ENCODE data around the gene WNK2. TPM values are rescaled to one million over a fixed set of nuclear protein-coding genes. Genes with fewer than 3 reads are reported as not detected.

Gene WNK2
- total RNA-seq, 1 donor from 2014 or later: 6.2 TPM

DNA sequence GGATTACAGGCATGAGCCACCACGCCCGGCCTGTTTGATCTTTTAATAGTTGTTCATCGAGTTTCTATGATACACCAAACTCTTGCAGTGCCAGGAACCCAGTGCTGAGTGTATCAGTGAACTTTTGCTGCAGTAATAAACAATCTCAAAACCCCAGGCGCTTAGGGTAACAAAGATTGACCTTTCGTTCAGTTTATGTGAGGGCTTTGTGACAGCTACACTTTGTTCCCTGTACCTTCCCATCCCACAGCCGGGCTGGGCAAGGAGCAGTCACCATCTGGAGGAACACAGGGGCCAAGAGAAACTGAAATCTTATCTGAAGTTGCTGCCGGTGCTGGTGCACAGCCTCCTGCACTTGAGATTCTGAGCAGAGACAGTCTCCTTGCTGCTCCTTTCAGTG, 17.2 kb upstream of the WNK2 start:
- H3K27me3 Mint-ChIP-seq (ENCODE audit: insufficient read depth, low read depth): peaks cover 9% of the 10 kb centered on the region
- Histone ChIP-seq H2AFZ (replicated peaks) (no peak overlapping the region), H3K27me3 (no peaks in the 10 kb centered on the region), H3K79me2 (ENCODE audit: low read depth) (no peaks in the 10 kb centered on the region), H3F3A (ENCODE audit: low read depth) (no peaks in the 10 kb centered on the region), H4K20me1 (ENCODE audit: low read depth) (no peaks in the 10 kb centered on the region), H3K4me3 (no peak overlapping the region), H3K27ac (no peak overlapping the region), H3K4me1 (no peaks in the 10 kb centered on the region), H3K9ac (no peak overlapping the region), H3K9me3 (ENCODE audit: low read depth) (no peaks in the 10 kb centered on the region), H3K36me3 (no peaks in the 10 kb centered on the region), H3K4me2 (no peak overlapping the region)
- TF ChIP-seq EZH2 (IDR thresholded peaks at IDR 0.05) (no peak), EZH2phosphoT487 (IDR thresholded peaks at IDR 0.05) (no peak)
- TF ChIP-seq, protein P1, sequence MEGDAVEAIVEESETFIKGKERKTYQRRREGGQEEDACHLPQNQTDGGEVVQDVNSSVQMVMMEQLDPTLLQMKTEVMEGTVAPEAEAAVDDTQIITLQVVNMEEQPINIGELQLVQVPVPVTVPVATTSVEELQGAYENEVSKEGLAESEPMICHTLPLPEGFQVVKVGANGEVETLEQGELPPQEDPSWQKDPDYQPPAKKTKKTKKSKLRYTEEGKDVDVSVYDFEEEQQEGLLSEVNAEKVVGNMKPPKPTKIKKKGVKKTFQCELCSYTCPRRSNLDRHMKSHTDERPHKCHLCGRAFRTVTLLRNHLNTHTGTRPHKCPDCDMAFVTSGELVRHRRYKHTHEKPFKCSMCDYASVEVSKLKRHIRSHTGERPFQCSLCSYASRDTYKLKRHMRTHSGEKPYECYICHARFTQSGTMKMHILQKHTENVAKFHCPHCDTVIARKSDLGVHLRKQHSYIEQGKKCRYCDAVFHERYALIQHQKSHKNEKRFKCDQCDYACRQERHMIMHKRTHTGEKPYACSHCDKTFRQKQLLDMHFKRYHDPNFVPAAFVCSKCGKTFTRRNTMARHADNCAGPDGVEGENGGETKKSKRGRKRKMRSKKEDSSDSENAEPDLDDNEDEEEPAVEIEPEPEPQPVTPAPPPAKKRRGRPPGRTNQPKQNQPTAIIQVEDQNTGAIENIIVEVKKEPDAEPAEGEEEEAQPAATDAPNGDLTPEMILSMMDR (IDR thresholded peaks at IDR 0.05): no peak
- peak overlapping the region; percentile 8 for H3K27ac Mint-ChIP-seq
- H3K9me3 Mint-ChIP-seq: no peaks in the 10 kb centered on the region
- no peak for DNase-seq (ENCODE audit: low spot score)
- H3K4me3 Mint-ChIP-seq: no peak overlapping the region
- H3K4me1 Mint-ChIP-seq: peaks cover 13% of the 10 kb centered on the region
- no peaks in the 10 kb centered on the region for H3K36me3 Mint-ChIP-seq

DNA sequence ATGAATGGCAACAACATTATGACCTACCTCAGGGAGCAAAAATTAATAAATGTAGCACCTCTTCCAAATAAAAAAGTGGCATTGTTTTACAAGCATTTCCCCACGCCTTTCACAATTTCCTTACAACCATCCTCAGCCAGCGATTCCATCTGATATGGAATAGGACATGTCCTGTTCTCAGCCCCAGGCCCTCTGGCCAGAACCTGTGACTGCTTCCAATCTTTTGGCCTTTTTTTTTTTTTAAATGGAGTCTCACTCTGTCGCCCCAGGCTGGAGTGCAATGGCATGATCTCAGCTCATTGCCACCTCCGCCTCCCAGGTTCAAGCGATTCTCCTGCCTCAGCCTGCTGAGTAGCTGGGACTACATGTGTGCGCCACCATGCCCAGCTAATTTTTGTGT, 16.8 kb upstream of the WNK2 start:
- Histone ChIP-seq H3K79me2 (ENCODE audit: low read depth) (no peaks in the 10 kb centered on the region), H3K9me3 (ENCODE audit: low read depth) (no peaks in the 10 kb centered on the region), H3K4me3 (no peak overlapping the region), H4K20me1 (ENCODE audit: low read depth) (no peaks in the 10 kb centered on the region), H3K9ac (no peak overlapping the region), H3K36me3 (no peaks in the 10 kb centered on the region), H2AFZ (replicated peaks) (no peak overlapping the region), H3K27me3 (no peaks in the 10 kb centered on the region), H3F3A (ENCODE audit: low read depth) (no peaks in the 10 kb centered on the region), H3K4me1 (no peaks in the 10 kb centered on the region), H3K27ac (no peak overlapping the region), H3K4me2 (no peak overlapping the region)
- peaks cover 10% of the 10 kb centered on the region for H3K4me1 Mint-ChIP-seq
- H3K36me3 Mint-ChIP-seq: no peaks in the 10 kb centered on the region
- no peak for DNase-seq (ENCODE audit: low spot score)
- H3K27ac Mint-ChIP-seq: peak overlapping the region; percentile 8
- H3K4me3 Mint-ChIP-seq: no peak overlapping the region
- no peaks in the 10 kb centered on the region for H3K9me3 Mint-ChIP-seq
- H3K27me3 Mint-ChIP-seq (ENCODE audit: insufficient read depth, low read depth): peaks cover 7% of the 10 kb centered on the region
- TF ChIP-seq, protein P1 (IDR thresholded peaks at IDR 0.05): no peak
- no peak for TF ChIP-seq EZH2 (IDR thresholded peaks at IDR 0.05)
- TF ChIP-seq EZH2phosphoT487 (IDR thresholded peaks at IDR 0.05): no peak

DNA sequence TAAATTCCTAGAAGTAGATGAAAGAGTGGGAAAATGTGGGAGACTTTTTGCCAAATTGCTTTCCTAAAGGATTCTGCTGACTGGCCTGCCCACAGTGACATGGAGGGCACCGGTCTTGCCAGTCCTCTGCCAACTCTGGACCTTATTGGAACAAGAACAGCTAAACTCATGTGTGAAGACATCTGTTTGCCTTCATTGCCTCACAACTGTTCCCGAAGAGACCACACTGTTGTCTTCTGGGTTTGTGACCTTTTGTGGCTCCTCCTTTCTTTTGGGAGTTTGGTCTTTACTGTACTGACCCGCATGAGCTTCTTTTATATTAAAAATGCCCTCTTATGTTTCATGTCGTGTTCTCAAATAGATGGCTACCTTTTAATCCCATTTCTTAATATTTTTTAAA, 16.1 kb upstream of the WNK2 start:
- no peaks in the 10 kb centered on the region for H3K36me3 ChIP-seq
- no peaks in the 10 kb centered on the region for H3F3A ChIP-seq (ENCODE audit: low read depth)
- no peak overlapping the region for H3K9ac ChIP-seq
- H3K27ac ChIP-seq: no peak overlapping the region
- TF ChIP-seq EZH2phosphoT487 (IDR thresholded peaks at IDR 0.05): no peak
- no peak for TF ChIP-seq EZH2 (IDR thresholded peaks at IDR 0.05)
- TF ChIP-seq, protein P1 (IDR thresholded peaks at IDR 0.05): no peak
- H3K9me3 Mint-ChIP-seq: no peaks in the 10 kb centered on the region
- H3K27me3 Mint-ChIP-seq (ENCODE audit: insufficient read depth, low read depth): peaks cover 7% of the 10 kb centered on the region
- no peaks in the 10 kb centered on the region for H3K79me2 ChIP-seq (ENCODE audit: low read depth)
- H3K4me3 ChIP-seq: no peak overlapping the region
- H3K4me1 ChIP-seq: no peaks in the 10 kb centered on the region
- DNase-seq (ENCODE audit: low spot score): no peak
- H3K9me3 ChIP-seq (ENCODE audit: low read depth): no peaks in the 10 kb centered on the region
- H3K4me1 Mint-ChIP-seq: peaks cover 11% of the 10 kb centered on the region
- no peaks in the 10 kb centered on the region for H3K27me3 ChIP-seq
- H4K20me1 ChIP-seq (ENCODE audit: low read depth): no peaks in the 10 kb centered on the region
- H2AFZ ChIP-seq (replicated peaks): no peak overlapping the region
- peak overlapping the region; percentile 83 for H3K27ac Mint-ChIP-seq
- no peaks in the 10 kb centered on the region for H3K36me3 Mint-ChIP-seq
- no peak overlapping the region for H3K4me2 ChIP-seq
- H3K4me3 Mint-ChIP-seq: no peak overlapping the region

Measured in neural progenitor cell (in vitro differentiated cells).